ENCODE results near the gene AFAP1. TPM values are rescaled to one million over a fixed set of nuclear protein-coding genes. Genes with fewer than 3 reads are reported as not detected.

The AFAP1 gene
- total RNA-seq, 1 donor from 2014 or later: 6.8 TPM

GRCh38 chr4:7910952-7911578, 28.6 kb downstream of the AFAP1 start:
- no peak for FAIRE-seq
- H3K4me3 ChIP-seq (ENCODE audit: low read depth, low read length): no peak overlapping the region
- H3K36me3 ChIP-seq (ENCODE audit: control insufficient read depth, insufficient read depth, low read length): no peaks in the 10 kb centered on the region
- TF ChIP-seq CTCF (IDR thresholded peaks at IDR 0.05; ENCODE audit: insufficient read depth, low read length, severe bottlenecking): no peak
- DNase-seq (ENCODE audit: low read depth): peak; percentile 61
- no peaks in the 10 kb centered on the region for H3K27me3 ChIP-seq (ENCODE audit: control insufficient read depth, insufficient read depth, low read length)

- no peak for TF ChIP-seq CTCF (IDR thresholded peaks at IDR 0.05; ENCODE audit: insufficient read depth, low read length, severe bottlenecking)
- Histone ChIP-seq H3K36me3 (ENCODE audit: control insufficient read depth, insufficient read depth, low read length) (no peaks in the 10 kb centered on the region), H3K4me3 (ENCODE audit: low read depth, low read length) (no peak overlapping the region), H3K27me3 (ENCODE audit: control insufficient read depth, insufficient read depth, low read length) (no peaks in the 10 kb centered on the region)
- DNase-seq (ENCODE audit: low read depth) (peak; percentile 55), FAIRE-seq (no peak)
Measured at GRCh38 chr4:7910263-7910896, 29.3 kb downstream of the AFAP1 start.

- no peak overlapping the region for H3K4me3 ChIP-seq (ENCODE audit: low read depth, low read length)
- DNase-seq (ENCODE audit: low read depth): peak; percentile 81
Measured at GRCh38 chr4:7909463-7910262, 30.0 kb downstream of the AFAP1 start.

GRCh38 chr4:7908668-7909067, 31.0 kb downstream of the AFAP1 start:
- no peak for FAIRE-seq
- no peak for DNase-seq (ENCODE audit: low read depth)
- no peak for TF ChIP-seq CTCF (IDR thresholded peaks at IDR 0.05; ENCODE audit: insufficient read depth, low read length, severe bottlenecking)
- Histone ChIP-seq H3K27me3 (ENCODE audit: control insufficient read depth, insufficient read depth, low read length) (no peaks in the 10 kb centered on the region), H3K4me3 (ENCODE audit: low read depth, low read length) (no peak overlapping the region), H3K36me3 (ENCODE audit: control insufficient read depth, insufficient read depth, low read length) (no peaks in the 10 kb centered on the region)

More at GRCh38 chr4:7909463-7910262, 30.0 kb downstream of the AFAP1 start:
- Histone ChIP-seq H3K36me3 (ENCODE audit: control insufficient read depth, insufficient read depth, low read length) (no peaks in the 10 kb centered on the region), H3K27me3 (ENCODE audit: control insufficient read depth, insufficient read depth, low read length) (no peaks in the 10 kb centered on the region)
- no peak for FAIRE-seq
- TF ChIP-seq CTCF (IDR thresholded peaks at IDR 0.05; ENCODE audit: insufficient read depth, low read length, severe bottlenecking): no peak

GRCh38 chr4:7907142-7907541, 32.5 kb downstream of the AFAP1 start:
- DNase-seq (ENCODE audit: low read depth): no peak
- Histone ChIP-seq H3K27me3 (ENCODE audit: control insufficient read depth, insufficient read depth, low read length) (no peaks in the 10 kb centered on the region), H3K36me3 (ENCODE audit: control insufficient read depth, insufficient read depth, low read length) (no peaks in the 10 kb centered on the region), H3K4me3 (ENCODE audit: low read depth, low read length) (no peak overlapping the region)
- no peak for FAIRE-seq
- TF ChIP-seq CTCF (IDR thresholded peaks at IDR 0.05; ENCODE audit: insufficient read depth, low read length, severe bottlenecking): no peak

All from bronchial epithelial cell (primary cell).